ENCODE data around the gene RAD51B. TPM values are rescaled to one million over a fixed set of nuclear protein-coding genes. Genes with fewer than 3 reads are reported as not detected.
A peak's percentile ranks its signal among the peaks of the same experiment; 100 is the strongest.

RAD51B gene
- total and polyA plus RNA-seq, 5 donors = 0.88 to 5.3 (median 3.3) TPM

GRCh38 chr14:68230202-68230949 is 410.8 kb downstream of the RAD51B start:
- Histone ChIP-seq H3K9me3 (ENCODE audit: control insufficient read depth, low read length) (no peaks in the 10 kb centered on the region), H3K4me1 (ENCODE audit: control insufficient read depth, insufficient read depth, low read length) (no peaks in the 10 kb centered on the region), H3K4me3 (ENCODE audit: low read length) (no peak overlapping the region), H3K27ac (ENCODE audit: low read length) (no peak overlapping the region), H3K27me3 (ENCODE audit: control insufficient read depth, insufficient read depth) (no peaks in the 10 kb centered on the region)
- 67% methylated on average over 3 of the region's 3 CpGs for WGBS
- ATAC-seq (no peak), DNase-seq (no peak)
- intact Hi-C loops (cut with DNase I) = loop anchor here in 1 of 4 donors (10.0 kb wide), 1 partner anchor 146 kb away; no protein-coding TSS in a partner anchor

GRCh38 chr14:68230950-68231717 is 411.6 kb downstream of the RAD51B start:
- Histone ChIP-seq H3K27ac (ENCODE audit: low read length) (no peak overlapping the region), H3K27me3 (ENCODE audit: control insufficient read depth, insufficient read depth) (no peaks in the 10 kb centered on the region), H3K4me1 (ENCODE audit: control insufficient read depth, insufficient read depth, low read length) (no peaks in the 10 kb centered on the region), H3K4me3 (ENCODE audit: low read length) (no peak overlapping the region), H3K9me3 (ENCODE audit: control insufficient read depth, low read length) (no peaks in the 10 kb centered on the region)
- intact Hi-C loops (cut with DNase I) = loop anchor here in 1 of 4 donors (10.0 kb wide), 1 partner anchor 146 kb away; no protein-coding TSS in a partner anchor
- 63% methylated on average over 2 of the region's 2 CpGs for WGBS
- ATAC-seq (no peak), DNase-seq (no peak)

- WGBS = 53% methylated on average over 1 of the region's 1 CpG
These were observed 412.3 kb downstream of the RAD51B start for GRCh38 chr14:68231898-68232297.

GRCh38 chr14:68232300-68233055 is 412.9 kb downstream of the RAD51B start:
- H3K27me3 ChIP-seq (ENCODE audit: control insufficient read depth, insufficient read depth) = no peaks in the 10 kb centered on the region
- no peak overlapping the region for H3K4me3 ChIP-seq (ENCODE audit: low read length)
- no peaks in the 10 kb centered on the region for H3K9me3 ChIP-seq (ENCODE audit: control insufficient read depth, low read length)
- ATAC-seq = peak; percentile 95 to 97
- H3K27ac ChIP-seq (ENCODE audit: low read length) = peak overlapping the region; percentile 88
- intact Hi-C loops (cut with DNase I) = loop anchor here in 1 of 4 donors (10.0 kb wide), 1 partner anchor 148 kb away; no protein-coding TSS in a partner anchor
- 35% methylated on average over 2 of the region's 2 CpGs for WGBS
- H3K4me1 ChIP-seq (ENCODE audit: control insufficient read depth, insufficient read depth, low read length) = no peaks in the 10 kb centered on the region
- DNase-seq = peak in 1 of 3 donors; percentile 32

More at GRCh38 chr14:68231898-68232297, 412.3 kb downstream of the RAD51B start:
- Histone ChIP-seq H3K27me3 (ENCODE audit: control insufficient read depth, insufficient read depth) (no peaks in the 10 kb centered on the region), H3K4me1 (ENCODE audit: control insufficient read depth, insufficient read depth, low read length) (no peaks in the 10 kb centered on the region), H3K4me3 (ENCODE audit: low read length) (no peak overlapping the region), H3K27ac (ENCODE audit: low read length) (no peak overlapping the region), H3K9me3 (ENCODE audit: control insufficient read depth, low read length) (no peaks in the 10 kb centered on the region)
- peak; percentile 8 to 41 for ATAC-seq
- no peak for DNase-seq
- intact Hi-C loops (cut with DNase I) = loop anchor here in 1 of 4 donors (10.0 kb wide), 1 partner anchor 147 kb away; no protein-coding TSS in a partner anchor

- no peaks in the 10 kb centered on the region for H3K27me3 ChIP-seq (ENCODE audit: control insufficient read depth, insufficient read depth)
These were observed 413.7 kb downstream of the RAD51B start for GRCh38 chr14:68233101-68233784.

GRCh38 chr14:68234101-68234905 is 414.7 kb downstream of the RAD51B start:
- Histone ChIP-seq H3K4me1 (ENCODE audit: control insufficient read depth, insufficient read depth, low read length) (no peaks in the 10 kb centered on the region), H3K9me3 (ENCODE audit: control insufficient read depth, low read length) (no peaks in the 10 kb centered on the region), H3K27me3 (ENCODE audit: control insufficient read depth, insufficient read depth) (no peaks in the 10 kb centered on the region), H3K4me3 (ENCODE audit: low read length) (no peak overlapping the region), H3K27ac (ENCODE audit: low read length) (no peak overlapping the region)
- intact Hi-C loops (cut with DNase I) = loop anchor here in 1 of 4 donors (10.0 kb wide), 1 partner anchor 150 kb away; no protein-coding TSS in a partner anchor
- 95% methylated on average over 3 of the region's 3 CpGs for WGBS
- DNase-seq = no peak
- no peak for ATAC-seq

More at GRCh38 chr14:68233101-68233784, 413.7 kb downstream of the RAD51B start:
- Histone ChIP-seq H3K4me3 (ENCODE audit: low read length) (no peak overlapping the region), H3K4me1 (ENCODE audit: control insufficient read depth, insufficient read depth, low read length) (no peaks in the 10 kb centered on the region), H3K9me3 (ENCODE audit: control insufficient read depth, low read length) (no peaks in the 10 kb centered on the region), H3K27ac (ENCODE audit: low read length) (no peak overlapping the region)
- intact Hi-C loops (cut with DNase I) = loop anchor here in 1 of 4 donors (10.0 kb wide), 1 partner anchor 148 kb away; no protein-coding TSS in a partner anchor
- DNase-seq (no peak), ATAC-seq (no peak)

GRCh38 chr14:68235011-68235410 is 415.4 kb downstream of the RAD51B start:
- intact Hi-C loops (cut with DNase I) = loop anchor here in 1 of 4 donors (10.0 kb wide), 1 partner anchor 150 kb away; no protein-coding TSS in a partner anchor
- Histone ChIP-seq H3K27ac (ENCODE audit: low read length) (no peak overlapping the region), H3K27me3 (ENCODE audit: control insufficient read depth, insufficient read depth) (no peaks in the 10 kb centered on the region), H3K9me3 (ENCODE audit: control insufficient read depth, low read length) (no peaks in the 10 kb centered on the region), H3K4me1 (ENCODE audit: control insufficient read depth, insufficient read depth, low read length) (peaks cover 2% of the 10 kb centered on the region), H3K4me3 (ENCODE audit: low read length) (no peak overlapping the region)
- ATAC-seq (no peak), DNase-seq (no peak)
- 93% methylated on average over 3 of the region's 3 CpGs for WGBS

- DNase-seq (no peak), ATAC-seq (no peak)
- H3K4me3 ChIP-seq (ENCODE audit: low read length) = no peak overlapping the region
- intact Hi-C loops (cut with DNase I) = loop anchor here in 1 of 4 donors (10.0 kb wide), 1 partner anchor 152 kb away; no protein-coding TSS in a partner anchor
- 58% methylated on average over 1 of the region's 1 CpG for WGBS
- no peaks in the 10 kb centered on the region for H3K9me3 ChIP-seq (ENCODE audit: control insufficient read depth, low read length)
- peaks cover 2% of the 10 kb centered on the region for H3K4me1 ChIP-seq (ENCODE audit: control insufficient read depth, insufficient read depth, low read length)
- no peak overlapping the region for H3K27ac ChIP-seq (ENCODE audit: low read length)
- H3K27me3 ChIP-seq (ENCODE audit: control insufficient read depth, insufficient read depth) = no peaks in the 10 kb centered on the region
These were observed 417.2 kb downstream of the RAD51B start for GRCh38 chr14:68236582-68237458.

GRCh38 chr14:68238551-68238950 is 419.0 kb downstream of the RAD51B start:
- Histone ChIP-seq H3K4me3 (ENCODE audit: low read length) (no peak overlapping the region), H3K4me1 (ENCODE audit: control insufficient read depth, insufficient read depth, low read length) (peaks cover 6% of the 10 kb centered on the region), H3K27me3 (ENCODE audit: control insufficient read depth, insufficient read depth) (no peaks in the 10 kb centered on the region), H3K27ac (ENCODE audit: low read length) (no peak overlapping the region), H3K9me3 (ENCODE audit: control insufficient read depth, low read length) (no peaks in the 10 kb centered on the region)
- ATAC-seq = no peak
- DNase-seq = no peak
- WGBS = 100% methylated on average over 1 of the region's 1 CpG
- intact Hi-C loops (cut with DNase I) = loop anchor here in 1 of 4 donors (10.0 kb wide), 1 partner anchor 154 kb away; no protein-coding TSS in a partner anchor

Data from right cardiac atrium (tissue), 5 donors.